OCI-LY7 (cell line): ENCODE results near the gene ILKAP. TPM values are rescaled to one million over a fixed set of nuclear protein-coding genes. Genes with fewer than 3 reads are reported as not detected.

Experiments used
- BruUV-seq: library from RNA; stranded (reverse); fragments of 400-500 nt; replicated peaks from 2 replicates; lab custom pipeline; 2021; lab: Mats Ljungman, UMichigan
- CTCF ChIA-PET: fragments of 300-600 bp; sonication (Branson Sonifier 250); formaldehyde crosslinking; loops from one replicate; lab custom pipeline; 2022; ENCODE audit warnings: antibody characterized with exemption; ENCODE audit not compliant: unreplicated experiment; lab: Charles Lee
- POLR2A ChIA-PET: fragments of 300-600 bp; sonication (Branson Sonifier 250); formaldehyde crosslinking; loops from one replicate; lab custom pipeline; 2022; ENCODE audit warnings: antibody characterized with exemption; lab: Charles Lee
- DNase-seq: peaks from one replicate; pipeline ENCODE4 v3.0.0-alpha.2; 2015; ENCODE audit warnings: low spot score
- H2AFZ ChIP-seq: fragments of 200-600 bp; sonication (generic), shearing (Covaris generic); 2 replicates; pipeline ENCODE4 v1.6.1; 2014; ENCODE audit warnings: mild to moderate bottlenecking, antibody characterized with exemption, low read length, moderate library complexity
- H3K27ac ChIP-seq: fragments of 200-600 bp; sonication (generic); 2 replicates; pipeline ENCODE4 v1.5.1; 2014; ENCODE audit warnings: mixed run types, low read depth, mild to moderate bottlenecking, moderate library complexity, low read length, inconsistent platforms; ENCODE audit not compliant: poor library complexity, severe bottlenecking
- H3K36me3 ChIP-seq: fragments of 200-600 bp; sonication (generic); 2 replicates; pipeline ENCODE4 v1.6.1; 2014; ENCODE audit warnings: mild to moderate bottlenecking, antibody characterized with exemption, low read length, moderate library complexity, mixed read lengths; ENCODE audit not compliant: insufficient read depth
- H3K4me1 ChIP-seq: fragments of 200-600 bp; sonication (generic); 2 replicates; pipeline ENCODE4 v1.5.1; 2014; ENCODE audit warnings: mild to moderate bottlenecking, low read length; ENCODE audit not compliant: insufficient read depth, poor library complexity, severe bottlenecking
- H3K4me2 ChIP-seq: fragments of 200-600 bp; sonication (generic); 2 replicates; pipeline ENCODE4 v1.6.1; 2014; ENCODE audit warnings: mild to moderate bottlenecking, low read length
- H3K4me3 ChIP-seq: fragments of 200-600 bp; sonication (generic); 2 replicates; pipeline ENCODE4 v1.5.1; 2014; ENCODE audit warnings: mild to moderate bottlenecking, low read depth, low read length; ENCODE audit not compliant: poor library complexity, severe bottlenecking
- H3K79me2 ChIP-seq: fragments of 200-600 bp; sonication (generic); 2 replicates; pipeline ENCODE4 v1.6.1; 2016; ENCODE audit warnings: low read depth, mild to moderate bottlenecking, low read length, moderate library complexity, mixed read lengths; ENCODE audit not compliant: insufficient read depth
- H3K9me2 ChIP-seq: fragments of 200-600 bp; sonication (generic); 2 replicates; pipeline ENCODE4 v1.6.1; 2016; ENCODE audit warnings: mild to moderate bottlenecking, low read length, mixed read lengths; ENCODE audit not compliant: insufficient read depth
- H3K9me3 ChIP-seq: fragments of 200-600 bp; sonication (generic); 2 replicates; pipeline ENCODE4 v1.6.1; 2014; ENCODE audit warnings: mild to moderate bottlenecking, mixed run types, low read length, mixed read lengths
- H4K20me1 ChIP-seq: fragments of 200-600 bp; sonication (generic); 2 replicates; pipeline ENCODE4 v1.6.1; 2014; ENCODE audit warnings: mild to moderate bottlenecking, antibody characterized with exemption, low read length, moderate library complexity, mixed read lengths; ENCODE audit not compliant: insufficient read depth
- EZH2phosphoT487 ChIP-seq: fragments of 200-600 bp; sonication (generic); IDR thresholded peaks from 2 replicates; pipeline ENCODE4 v1.6.1; 2018; ENCODE audit warnings: low read depth, borderline replicate concordance, mild to moderate bottlenecking, mixed run types, antibody characterized with exemption, low read length, moderate library complexity, mixed read lengths
- intact Hi-C: fragments of 100-400 bp; cut with micrococcal nuclease; formaldehyde crosslinking; loops from one replicate; pipeline ENCODE4 v1.10.0; 2022; ENCODE audit not compliant: unreplicated experiment
- total RNA-seq, 2 experiments: library from RNA; depleted of rRNA in 1 of 2; stranded (reverse); fragments of >200 nt in 1 of 2; shearing (Covaris generic) in 1 of 2; gene quantifications; 2 replicates each; pipeline ENCODE4 v1.2.3, GENCODE V29; 2014 to 2022
- TF ChIP-seq, protein P1 (sequence below): fragments of 200-600 bp; sonication (generic); conservative IDR thresholded peaks from 2 replicates; pipeline ENCODE4 v1.5.1; 2014; ENCODE audit warnings: mild to moderate bottlenecking, antibody characterized with exemption, low read length, moderate library complexity, mixed read lengths

Gene ILKAP
- total RNA-seq, 2 experiments from 2014 or later, result 33.1 to 61.8 TPM

DNA sequence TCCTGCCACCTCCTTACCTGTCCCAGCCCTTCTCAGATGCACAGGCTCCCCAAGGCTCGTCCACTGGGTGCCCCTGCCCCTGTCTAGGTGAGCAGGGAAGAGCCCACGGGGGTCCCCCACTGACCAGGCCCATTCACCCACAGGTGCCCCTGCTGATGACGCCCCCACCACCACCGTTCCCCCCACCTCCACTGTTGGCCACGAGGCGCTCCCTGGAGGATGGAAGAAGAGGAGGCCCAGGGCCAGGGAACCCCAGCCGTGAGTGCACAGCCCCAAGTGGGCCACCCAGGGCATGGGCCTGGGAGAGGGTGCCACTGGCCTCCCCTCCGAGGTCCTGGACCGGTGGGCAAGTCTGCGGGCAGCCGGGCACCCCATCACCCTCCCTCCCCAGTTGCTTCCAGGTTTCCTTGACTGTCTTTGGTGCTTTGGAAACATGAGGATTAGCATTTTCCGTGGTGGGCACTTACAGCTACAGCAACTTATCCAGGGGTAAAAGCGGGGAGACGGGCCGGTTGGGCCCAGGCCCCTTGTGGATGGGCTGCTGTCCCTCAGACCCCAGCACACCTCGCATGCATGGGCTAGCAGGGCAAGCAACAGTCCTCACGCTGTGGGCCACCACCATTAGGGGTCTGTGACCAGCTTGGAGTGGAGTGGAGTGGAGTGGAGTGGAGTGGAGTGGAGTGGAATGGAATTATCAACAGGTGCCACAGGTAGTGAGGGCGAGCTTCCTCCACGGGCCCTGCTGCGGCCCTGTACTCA is 78.2 kb downstream of the ILKAP start:
- no peaks in the 10 kb centered on the region for H3K79me2 ChIP-seq
- no peaks in the 10 kb centered on the region for H3K4me1 ChIP-seq
- no peak for DNase-seq
- H3K9me2 ChIP-seq, result no peaks in the 10 kb centered on the region
- H3K27ac ChIP-seq, result no peak overlapping the region
- H2AFZ ChIP-seq, result no peak overlapping the region
- H4K20me1 ChIP-seq, result no peaks in the 10 kb centered on the region
- ChIA-PET CTCF (no interaction called here), POLR2A (no interaction called here)
- TF ChIP-seq EZH2phosphoT487, result no peak
- TF ChIP-seq, protein P1, sequence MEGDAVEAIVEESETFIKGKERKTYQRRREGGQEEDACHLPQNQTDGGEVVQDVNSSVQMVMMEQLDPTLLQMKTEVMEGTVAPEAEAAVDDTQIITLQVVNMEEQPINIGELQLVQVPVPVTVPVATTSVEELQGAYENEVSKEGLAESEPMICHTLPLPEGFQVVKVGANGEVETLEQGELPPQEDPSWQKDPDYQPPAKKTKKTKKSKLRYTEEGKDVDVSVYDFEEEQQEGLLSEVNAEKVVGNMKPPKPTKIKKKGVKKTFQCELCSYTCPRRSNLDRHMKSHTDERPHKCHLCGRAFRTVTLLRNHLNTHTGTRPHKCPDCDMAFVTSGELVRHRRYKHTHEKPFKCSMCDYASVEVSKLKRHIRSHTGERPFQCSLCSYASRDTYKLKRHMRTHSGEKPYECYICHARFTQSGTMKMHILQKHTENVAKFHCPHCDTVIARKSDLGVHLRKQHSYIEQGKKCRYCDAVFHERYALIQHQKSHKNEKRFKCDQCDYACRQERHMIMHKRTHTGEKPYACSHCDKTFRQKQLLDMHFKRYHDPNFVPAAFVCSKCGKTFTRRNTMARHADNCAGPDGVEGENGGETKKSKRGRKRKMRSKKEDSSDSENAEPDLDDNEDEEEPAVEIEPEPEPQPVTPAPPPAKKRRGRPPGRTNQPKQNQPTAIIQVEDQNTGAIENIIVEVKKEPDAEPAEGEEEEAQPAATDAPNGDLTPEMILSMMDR, result no peak
- no TSS peak for BruUV-seq
- no peaks in the 10 kb centered on the region for H3K36me3 ChIP-seq
- peaks cover 8% of the 10 kb centered on the region; the same call in 1 of the 2 replicates for H3K9me3 ChIP-seq
- intact Hi-C loops, result no loop called here
- no peak overlapping the region for H3K4me2 ChIP-seq
- H3K4me3 ChIP-seq, result no peak overlapping the region

DNA sequence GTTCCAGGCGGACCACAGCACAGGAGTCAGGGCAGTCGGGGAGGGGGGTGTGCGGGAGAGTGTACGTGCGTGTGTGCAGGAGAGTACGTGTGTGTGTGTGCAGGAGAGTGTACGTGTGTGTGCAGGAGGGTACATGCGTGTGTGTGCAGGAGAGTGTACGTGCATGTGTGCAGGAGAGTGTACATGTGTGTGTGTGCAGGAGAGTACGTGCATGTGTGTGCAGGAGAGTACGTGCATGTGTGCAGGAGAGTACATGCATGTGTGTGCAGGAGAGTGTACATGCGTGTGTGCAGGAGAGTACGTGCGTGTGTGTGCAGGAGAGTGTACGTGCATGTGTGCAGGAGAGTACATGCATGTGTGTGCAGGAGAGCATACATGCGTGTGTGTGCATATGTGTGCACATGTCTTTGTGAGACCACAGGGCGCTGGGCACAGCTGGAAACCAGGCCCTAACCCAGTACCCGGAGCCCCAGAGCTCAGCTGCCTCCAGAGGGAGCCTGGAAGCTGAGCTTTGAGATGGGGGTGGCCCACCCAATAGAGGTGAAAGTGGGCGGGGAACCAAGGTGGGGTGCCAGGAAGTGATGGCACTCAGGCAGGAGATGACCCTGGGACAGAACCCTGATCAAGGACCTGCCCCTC is 78.9 kb downstream of the ILKAP start:
- no peak overlapping the region for H3K4me3 ChIP-seq
- no peak overlapping the region for H3K27ac ChIP-seq
- H3K4me2 ChIP-seq, result no peak overlapping the region
- no peaks in the 10 kb centered on the region for H3K9me2 ChIP-seq
- H2AFZ ChIP-seq, result no peak overlapping the region
- DNase-seq, result no peak
- TF ChIP-seq EZH2phosphoT487, result no peak
- TF ChIP-seq, protein P1, result no peak
- peaks cover 8% of the 10 kb centered on the region; the same call in 1 of the 2 replicates for H3K9me3 ChIP-seq
- ChIA-PET POLR2A (no interaction called here), CTCF (no interaction called here)
- peaks cover 7% of the 10 kb centered on the region for H3K4me1 ChIP-seq
- no peaks in the 10 kb centered on the region for H3K79me2 ChIP-seq
- BruUV-seq, result no TSS peak
- no peaks in the 10 kb centered on the region for H3K36me3 ChIP-seq
- intact Hi-C loops, result no loop called here
- no peaks in the 10 kb centered on the region for H4K20me1 ChIP-seq

DNA sequence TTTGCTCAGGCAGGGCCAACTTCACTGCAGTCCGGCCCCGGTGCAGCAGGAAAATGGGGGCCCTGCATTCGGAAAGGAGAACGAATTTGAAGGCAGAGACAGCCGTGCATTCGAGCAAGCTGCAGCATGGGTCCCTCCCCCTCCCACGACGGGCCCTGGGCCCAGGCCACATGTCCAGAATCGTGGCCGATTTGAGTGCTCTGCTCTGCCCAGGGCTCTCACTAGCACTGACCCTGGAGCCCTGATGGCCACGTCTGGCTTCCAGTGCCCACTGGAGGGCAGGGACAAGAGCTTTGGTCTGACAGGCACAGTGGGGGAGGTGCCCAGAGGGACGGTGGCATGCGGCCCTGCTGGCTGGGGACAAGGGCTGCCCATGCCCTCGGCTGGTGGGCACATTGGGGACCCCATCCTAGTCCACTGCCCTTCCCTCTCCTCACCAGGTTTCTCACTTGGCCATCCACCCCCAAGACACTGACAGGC is 79.5 kb downstream of the ILKAP start:
- POLR2A ChIA-PET, result no interaction called here
- TF ChIP-seq, protein P1, result no peak
- no peak for TF ChIP-seq EZH2phosphoT487
- no peaks in the 10 kb centered on the region for H4K20me1 ChIP-seq
- H3K79me2 ChIP-seq, result no peaks in the 10 kb centered on the region
- H3K27ac ChIP-seq, result no peak overlapping the region
- BruUV-seq, result no TSS peak
- peaks cover 8% of the 10 kb centered on the region; the same call in 1 of the 2 replicates for H3K9me3 ChIP-seq
- H3K9me2 ChIP-seq, result no peaks in the 10 kb centered on the region
- no peaks in the 10 kb centered on the region for H3K36me3 ChIP-seq
- H3K4me1 ChIP-seq, result peaks cover 10% of the 10 kb centered on the region
- H3K4me2 ChIP-seq, result no peak overlapping the region
- H2AFZ ChIP-seq, result no peak overlapping the region
- CTCF ChIA-PET, result no interaction called here
- DNase-seq, result no peak
- intact Hi-C loops, result no loop called here
- H3K4me3 ChIP-seq, result no peak overlapping the region
